GM18519 (cell line): ENCODE data around the gene OR2AE1.
"Not testable (repeated sequence)": the region's sequence is repeated elsewhere in the genome, so short reads cannot be mapped to it uniquely, and the experiment has no call there.

Experiments used
- ATAC-seq: cut with Tn5 transposase; IDR thresholded peaks from one replicate; pipeline ENCODE4 v1.9.1; 2021; ENCODE audit warnings: mild to moderate bottlenecking, moderate library complexity; ENCODE audit not compliant: unreplicated experiment, low FRiP score

OR2AE1 gene

GRCh38 chr7:99876933-99877332 lies at the start of gene OR2AE1:
Gene OR2AE1, minus strand, starts transcription at chr7:99877033. Its CDS starts 0 bp downstream, at chr7:99877033.
- no peak for ATAC-seq

- ATAC-seq = no peak
These were observed 49.5 kb upstream of the OR2AE1 start for GRCh38 chr7:99926321-99926720.

- no peak for ATAC-seq
These were observed 46.4 kb upstream of the OR2AE1 start for GRCh38 chr7:99923200-99923599.

- no peak for ATAC-seq
These were observed 43.3 kb upstream of the OR2AE1 start for GRCh38 chr7:99920149-99920548.

GRCh38 chr7:99919814-99920112 lies 42.9 kb upstream of the OR2AE1 start:
- ATAC-seq = no peak

GRCh38 chr7:99918959-99919813 lies 42.4 kb upstream of the OR2AE1 start, which contains the start of gene TRIM4:
Gene TRIM4, minus strand, starts transcription at chr7:99919530. Its CDS starts 129 bp downstream, at chr7:99919401.
- peak; percentile 67 for ATAC-seq

GRCh38 chr7:99910976-99911375 lies 34.1 kb upstream of the OR2AE1 start:
- ATAC-seq = no peak

GRCh38 chr7:99901581-99901980 lies 24.7 kb upstream of the OR2AE1 start:
- ATAC-seq = no peak

GRCh38 chr7:99899830-99900519 lies 23.1 kb upstream of the OR2AE1 start:
- ATAC-seq = no peak

- ATAC-seq = no peak
These were observed 22.0 kb upstream of the OR2AE1 start for GRCh38 chr7:99898836-99899235.

- ATAC-seq = no peak
These were observed 21.2 kb upstream of the OR2AE1 start for GRCh38 chr7:99898023-99898357.

GRCh38 chr7:99897322-99898022 lies 20.6 kb upstream of the OR2AE1 start:
- no peak for ATAC-seq

GRCh38 chr7:99894738-99895137 lies 17.9 kb upstream of the OR2AE1 start:
- no peak for ATAC-seq

- no peak for ATAC-seq
These were observed 16.4 kb upstream of the OR2AE1 start for GRCh38 chr7:99893280-99893679.

- ATAC-seq = not testable (repeated sequence)
These were observed 13.5 kb upstream of the OR2AE1 start for GRCh38 chr7:99890348-99890747.

GRCh38 chr7:99888366-99888765 lies 11.5 kb upstream of the OR2AE1 start:
- not testable (repeated sequence) for ATAC-seq

GRCh38 chr7:99881370-99881769 lies 4.5 kb upstream of the OR2AE1 start:
- no peak for ATAC-seq

- no peak for ATAC-seq
These were observed 342 bp downstream of the OR2AE1 start for GRCh38 chr7:99876491-99876890.

GRCh38 chr7:99868246-99868645 lies 8.6 kb downstream of the OR2AE1 start:
- no peak for ATAC-seq

- not testable (repeated sequence) for ATAC-seq
These were observed 9.4 kb downstream of the OR2AE1 start for GRCh38 chr7:99867477-99867876.

- ATAC-seq = no peak
These were observed 12.9 kb downstream of the OR2AE1 start for GRCh38 chr7:99863847-99864440.
